ENCODE results near the gene GPR39.
"Not testable (repeated sequence)": the region's sequence is repeated elsewhere in the genome, so short reads cannot be mapped to it uniquely, and the experiment has no call there.

Gene GPR39

GRCh38 chr2:132496555-132496954 lies 80.0 kb downstream of the GPR39 start:
- DNase-seq (ENCODE audit: low spot score): no peak

DNA sequence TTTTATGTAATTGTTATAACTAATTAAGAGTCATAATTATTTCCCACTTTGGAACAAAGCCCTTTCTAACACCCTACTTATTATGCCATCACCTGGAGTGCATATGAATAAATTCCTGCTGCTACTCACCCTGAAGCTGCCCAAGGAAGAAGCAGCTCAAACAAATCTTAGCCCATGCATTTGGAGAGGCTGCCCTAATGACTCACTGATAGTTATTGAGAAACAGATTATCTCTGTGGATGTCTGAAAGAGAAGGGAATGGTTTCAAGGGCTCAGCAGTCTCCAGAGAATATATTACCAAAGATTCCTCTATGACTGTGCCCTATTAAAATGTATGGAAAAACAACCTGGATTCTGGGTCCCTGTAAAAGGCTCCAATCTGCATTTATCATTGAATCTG lies 81.0 kb downstream of the GPR39 start:
- no peak for DNase-seq (ENCODE audit: low spot score)

- no peak for DNase-seq (ENCODE audit: low spot score)
These were observed 87.1 kb downstream of the GPR39 start for GRCh38 chr2:132503701-132504100.

DNA sequence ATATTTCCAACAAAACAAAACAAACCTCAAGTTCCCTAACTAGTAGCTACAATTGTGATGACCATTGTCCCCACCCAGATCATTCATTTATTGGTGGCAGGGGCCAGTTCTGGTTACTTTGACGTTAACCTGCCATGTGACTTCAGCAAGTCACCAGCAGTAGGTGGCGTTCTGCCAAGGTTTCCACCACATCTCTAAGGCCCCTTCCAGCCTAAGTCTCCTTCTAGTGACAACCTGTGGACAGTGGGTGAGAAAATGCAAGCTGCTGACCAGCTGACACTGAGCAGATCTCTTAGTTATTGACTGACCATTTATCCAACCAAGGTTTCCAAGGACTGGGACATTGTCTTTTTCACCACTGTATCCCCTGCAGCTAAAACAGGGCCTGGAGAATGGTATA lies 98.4 kb downstream of the GPR39 start:
- DNase-seq (ENCODE audit: low spot score): no peak

DNA sequence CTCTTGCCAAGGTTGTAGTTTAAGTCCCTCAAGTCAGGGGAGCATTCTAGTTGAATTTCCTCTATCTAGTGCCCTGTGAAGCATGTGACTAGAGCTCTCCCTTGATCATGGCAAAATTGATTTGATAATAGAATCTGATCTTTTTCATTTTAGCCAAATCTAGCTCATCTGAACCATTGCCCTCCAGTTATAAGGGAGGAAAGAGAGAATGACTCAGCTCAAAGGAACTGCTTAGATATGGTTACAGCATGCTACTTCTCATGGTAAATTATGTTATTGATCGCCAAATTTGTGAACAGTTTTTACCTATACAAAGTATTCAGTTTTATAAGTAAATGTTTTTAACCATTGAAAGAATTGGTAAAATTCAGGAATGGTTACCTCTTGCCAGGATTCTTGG lies 100.8 kb downstream of the GPR39 start:
- no peak for DNase-seq (ENCODE audit: low spot score)

GRCh38 chr2:132518302-132518701 lies 101.7 kb downstream of the GPR39 start:
- no peak for DNase-seq (ENCODE audit: low spot score)

GRCh38 chr2:132519566-132519965 lies 103.0 kb downstream of the GPR39 start:
- DNase-seq (ENCODE audit: low spot score): no peak

GRCh38 chr2:132521341-132521740 lies 104.7 kb downstream of the GPR39 start:
- no peak for DNase-seq (ENCODE audit: low spot score)

DNA sequence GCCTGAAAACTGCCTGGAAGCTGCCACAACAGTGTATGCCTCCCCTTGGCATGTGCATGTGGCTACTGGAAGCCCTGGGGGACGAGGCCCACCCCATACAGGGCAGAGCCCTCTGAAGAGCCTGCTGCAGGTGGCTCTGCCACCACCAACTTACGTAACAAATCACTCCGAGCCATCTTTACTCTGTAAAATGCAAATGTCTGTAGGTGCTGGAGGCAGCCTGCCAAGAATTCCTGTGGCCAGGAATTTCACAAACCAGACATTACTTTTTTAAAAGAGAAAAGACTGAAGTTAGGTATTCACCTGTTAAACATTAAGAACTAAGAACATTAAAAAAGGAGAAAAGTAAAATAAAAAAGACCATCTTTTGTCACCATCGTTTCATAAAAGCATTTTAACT lies 106.3 kb downstream of the GPR39 start:
- DNase-seq (ENCODE audit: low spot score): no peak

GRCh38 chr2:132537061-132537460 lies 120.5 kb downstream of the GPR39 start:
- not testable (repeated sequence) for DNase-seq (ENCODE audit: low spot score)

DNA sequence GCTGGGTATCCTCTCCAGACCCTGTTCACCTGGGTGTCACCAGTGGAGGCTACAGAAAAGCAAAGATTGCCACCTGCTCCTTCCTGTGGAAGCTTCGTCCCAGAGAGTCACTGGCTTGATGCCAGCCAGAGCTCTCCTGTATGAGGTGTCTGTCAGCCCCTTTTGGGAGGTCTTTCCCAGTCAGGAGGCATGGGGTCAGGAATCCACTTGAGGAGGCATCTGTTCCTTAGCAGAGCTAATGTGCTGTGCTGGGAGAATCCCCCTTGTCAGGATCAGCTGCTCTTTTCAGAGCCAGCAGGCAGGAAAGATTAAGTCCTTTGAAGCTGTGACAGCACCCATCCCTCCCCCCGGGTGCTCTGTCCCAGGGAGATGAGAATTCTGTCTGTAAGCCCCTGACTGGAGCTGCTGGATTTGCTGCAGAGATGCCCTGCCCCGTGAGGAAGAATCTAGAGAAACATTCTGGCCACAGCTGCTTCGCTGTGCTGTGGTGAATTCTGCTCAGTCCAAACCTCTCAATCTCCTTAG lies 121.8 kb downstream of the GPR39 start:
- DNase-seq (ENCODE audit: low spot score): no peak

DNA sequence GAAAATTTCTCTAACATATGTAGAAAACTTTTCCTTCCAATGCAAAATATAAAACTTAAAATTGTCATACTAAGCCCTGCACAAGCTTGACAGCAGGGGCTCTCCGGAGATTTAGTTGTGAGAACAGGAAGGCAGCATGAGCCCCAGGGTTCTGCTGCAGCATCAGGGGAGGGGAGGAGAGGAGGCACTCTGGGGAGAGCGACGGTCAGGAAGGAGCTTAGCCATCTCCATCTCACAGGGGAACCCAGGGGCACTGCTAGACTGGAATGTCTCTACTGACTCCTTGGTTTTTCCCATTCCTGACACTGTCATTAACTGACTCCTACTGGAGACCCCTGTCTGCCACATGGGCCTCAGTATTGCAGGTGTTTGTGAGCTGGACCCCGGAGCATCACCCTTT lies 123.6 kb downstream of the GPR39 start:
- no peak for DNase-seq (ENCODE audit: low spot score)

DNA sequence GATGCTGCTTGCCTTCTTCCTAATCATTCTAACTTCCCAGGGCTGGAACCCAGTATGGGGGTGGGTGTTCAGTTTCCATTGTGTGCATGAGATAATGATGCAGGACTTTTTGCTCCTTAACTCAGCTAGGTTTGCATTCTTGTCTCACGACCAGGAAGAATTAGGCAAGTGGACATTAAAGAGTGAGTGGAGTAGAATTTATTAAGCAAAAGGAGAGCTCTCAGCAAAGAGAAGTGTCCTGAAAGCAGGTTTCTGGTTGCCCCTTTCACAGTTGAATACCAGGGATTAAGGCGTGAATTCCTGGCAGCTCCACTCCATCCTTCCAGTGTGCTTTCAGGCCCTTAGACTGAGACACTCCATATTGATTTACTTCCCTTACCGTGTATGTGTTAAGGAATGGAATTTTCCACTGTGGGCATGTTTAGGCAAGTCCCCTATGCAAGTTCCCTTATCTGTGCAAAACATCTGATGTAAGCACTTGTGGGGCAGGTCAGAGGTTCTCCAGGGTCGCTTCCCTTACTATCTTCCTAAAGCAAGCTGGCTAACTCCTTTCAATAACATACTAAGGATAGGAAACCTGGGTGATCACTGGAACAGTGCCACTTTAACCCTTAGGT lies 126.5 kb downstream of the GPR39 start:
- DNase-seq (ENCODE audit: low spot score): no peak

DNA sequence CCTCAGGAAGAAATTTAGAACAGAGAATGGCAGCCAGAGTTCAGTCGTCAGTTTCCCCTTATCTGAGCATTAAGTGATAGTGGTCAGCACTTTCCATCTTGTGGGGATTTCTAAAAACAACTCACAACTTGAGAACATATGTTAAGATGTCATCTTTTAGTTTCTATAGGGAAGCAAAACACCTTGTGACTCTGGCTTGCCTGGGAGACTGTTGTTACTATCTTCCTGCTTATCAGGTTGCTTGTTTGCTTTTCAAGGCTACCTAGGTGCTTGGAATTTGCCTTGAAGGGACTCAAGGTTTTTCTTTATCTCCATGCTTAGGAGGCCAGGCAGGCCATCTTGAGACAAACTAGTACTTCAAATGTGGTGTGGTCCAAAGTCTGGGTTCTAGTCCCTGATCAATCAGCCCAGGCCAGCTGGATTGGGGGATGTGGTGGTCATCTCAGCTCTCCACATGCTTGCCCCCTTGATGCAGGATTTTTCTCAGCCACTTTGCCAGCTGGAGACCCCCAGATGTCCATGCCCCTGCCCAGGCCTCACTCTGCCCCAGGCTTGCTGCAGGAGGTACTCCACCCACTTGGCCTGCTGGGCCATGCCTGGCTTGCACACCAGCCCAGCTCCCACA lies 127.5 kb downstream of the GPR39 start:
- DNase-seq (ENCODE audit: low spot score): no peak

DNA sequence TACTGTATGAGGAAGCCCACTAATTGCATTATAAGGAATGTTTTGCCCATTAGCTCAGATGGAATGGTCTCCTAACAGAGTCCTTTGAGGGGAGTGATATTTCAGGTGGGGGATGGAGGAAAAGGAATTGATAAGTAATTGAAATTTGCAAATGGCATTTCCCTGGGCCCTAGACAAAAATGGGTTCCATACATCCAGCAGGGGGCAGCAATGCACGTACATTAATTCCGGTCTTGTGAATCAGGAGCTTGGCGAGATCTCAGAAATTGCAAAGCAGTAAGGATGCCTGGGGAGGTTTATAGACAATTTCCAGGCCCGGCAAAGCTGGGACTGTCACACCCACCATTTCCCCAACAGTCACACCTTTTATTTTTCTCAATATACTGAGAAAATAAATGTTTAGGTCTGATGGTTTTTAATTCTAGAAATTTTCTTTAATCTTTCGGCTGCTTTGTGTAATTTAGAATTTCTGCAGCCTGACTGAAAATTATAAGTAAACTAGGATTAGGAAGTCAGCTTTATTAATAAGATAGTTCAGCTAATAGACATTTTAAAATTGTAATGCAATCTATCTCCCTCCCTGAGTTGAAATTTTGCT lies 130.6 kb downstream of the GPR39 start:
- peak; percentile 76 for DNase-seq (ENCODE audit: low spot score)

DNA sequence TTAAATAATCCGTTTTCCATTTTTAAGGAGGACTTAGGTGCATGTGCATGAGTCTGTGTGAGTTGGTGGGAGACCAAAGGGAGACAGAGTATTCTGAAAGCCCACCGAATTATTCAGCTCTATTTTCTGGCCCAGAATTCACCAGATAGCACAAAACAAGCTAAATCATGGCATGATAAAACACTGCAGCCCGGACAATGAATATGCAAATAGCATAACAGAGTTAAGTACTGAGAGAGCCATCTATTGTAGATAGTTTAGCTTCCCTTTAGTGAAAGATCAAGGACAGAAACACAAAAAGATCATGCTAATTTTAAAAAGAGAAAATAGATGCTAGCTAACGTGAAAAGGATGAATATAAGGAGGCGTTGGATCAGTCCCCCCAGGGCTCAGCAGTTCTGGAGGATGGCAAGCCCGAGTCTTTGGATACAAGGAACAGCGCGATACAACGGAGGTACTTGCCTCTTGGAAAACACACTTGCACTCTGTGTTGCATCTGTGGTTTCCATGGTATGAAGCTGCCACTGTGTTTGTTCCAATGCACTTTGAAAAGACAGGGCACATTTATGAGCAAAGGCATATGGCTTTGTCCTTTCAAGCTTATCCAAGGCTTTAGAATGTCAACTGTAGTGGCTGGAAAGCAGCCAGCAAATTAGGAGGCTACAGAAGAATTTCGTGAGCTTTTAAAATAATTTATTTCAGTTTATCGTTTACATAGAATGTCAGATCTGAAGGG lies 133.5 kb downstream of the GPR39 start:
- DNase-seq (ENCODE audit: low spot score): no peak

GRCh38 chr2:132550946-132551345 lies 134.3 kb downstream of the GPR39 start:
- no peak for DNase-seq (ENCODE audit: low spot score)

GRCh38 chr2:132557694-132558093 lies 141.1 kb downstream of the GPR39 start:
- DNase-seq (ENCODE audit: low spot score): no peak

DNA sequence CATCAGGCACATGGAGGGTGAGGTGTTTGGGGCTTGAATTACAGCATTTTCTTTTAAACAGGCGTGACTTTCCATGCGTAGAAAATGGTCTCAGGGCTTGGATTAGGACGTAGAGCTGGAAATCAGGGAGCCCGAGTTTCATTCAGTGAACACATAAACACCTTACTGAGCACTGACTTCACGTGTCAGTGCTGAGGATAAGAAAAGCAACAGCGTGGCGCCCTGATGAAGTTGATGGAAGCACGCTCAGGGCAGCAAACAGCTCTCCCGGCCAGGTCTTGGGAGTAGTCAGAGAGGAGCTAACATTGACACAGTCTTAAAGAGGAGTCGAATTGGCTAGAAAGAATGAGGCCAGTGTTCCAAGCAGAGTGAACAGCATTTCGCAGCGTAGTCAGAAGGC lies 142.7 kb downstream of the GPR39 start:
- no peak for DNase-seq (ENCODE audit: low spot score)

DNA sequence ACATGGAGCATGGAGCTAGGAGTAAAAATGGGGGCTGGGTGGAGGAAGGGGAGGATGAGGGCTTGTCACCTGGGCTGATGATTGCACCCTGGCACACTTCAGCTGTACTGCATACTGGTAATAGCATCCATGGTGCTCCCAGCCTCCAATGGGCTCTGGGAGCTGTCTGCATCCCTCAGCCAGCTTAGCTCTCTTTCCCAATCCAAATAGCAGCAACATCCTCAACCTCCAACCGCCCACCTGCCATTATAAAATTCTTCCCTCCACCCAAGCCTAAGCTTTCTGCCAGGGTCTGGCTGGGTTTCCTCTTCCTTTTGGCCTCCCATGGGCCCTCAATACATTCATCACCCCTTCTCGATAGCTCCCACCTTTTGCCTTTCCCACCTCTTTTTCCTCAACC lies 143.3 kb downstream of the GPR39 start:
- DNase-seq (ENCODE audit: low spot score): no peak

DNA sequence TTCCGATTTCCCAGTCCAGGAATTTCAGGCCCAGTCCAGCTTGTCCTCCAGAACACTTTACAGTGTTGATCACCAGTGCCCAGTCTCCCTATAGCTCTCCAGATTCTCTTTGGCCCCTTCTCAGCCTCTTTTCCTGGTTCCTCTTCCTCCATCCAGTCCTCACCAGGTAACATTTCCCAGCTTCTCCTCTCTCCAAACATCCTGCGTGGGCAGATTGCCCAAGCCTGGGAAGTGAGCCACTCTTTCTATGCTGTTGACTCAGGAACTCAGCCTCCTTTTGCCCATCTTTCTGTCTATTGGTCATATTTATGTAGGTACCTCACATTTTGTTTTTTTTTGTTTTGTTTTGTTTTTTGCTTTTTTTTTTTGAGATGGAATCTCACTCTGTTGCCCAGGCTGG lies 144.0 kb downstream of the GPR39 start:
- no peak for DNase-seq (ENCODE audit: low spot score)

GRCh38 chr2:132562245-132562644 lies 145.6 kb downstream of the GPR39 start:
- DNase-seq (ENCODE audit: low spot score): no peak

GRCh38 chr2:132564065-132564464 lies 147.5 kb downstream of the GPR39 start:
- DNase-seq (ENCODE audit: low spot score): no peak
